ELR (cell line): ENCODE data around the gene NIFK.
"Not testable (repeated sequence)": the region's sequence is repeated elsewhere in the genome, so short reads cannot be mapped to it uniquely, and the experiment has no call there.

Experiments used
- DNase-seq: peaks from one replicate; pipeline ENCODE4 v3.0.0-alpha.2; 2015; ENCODE audit warnings: low read depth

Gene NIFK

DNA sequence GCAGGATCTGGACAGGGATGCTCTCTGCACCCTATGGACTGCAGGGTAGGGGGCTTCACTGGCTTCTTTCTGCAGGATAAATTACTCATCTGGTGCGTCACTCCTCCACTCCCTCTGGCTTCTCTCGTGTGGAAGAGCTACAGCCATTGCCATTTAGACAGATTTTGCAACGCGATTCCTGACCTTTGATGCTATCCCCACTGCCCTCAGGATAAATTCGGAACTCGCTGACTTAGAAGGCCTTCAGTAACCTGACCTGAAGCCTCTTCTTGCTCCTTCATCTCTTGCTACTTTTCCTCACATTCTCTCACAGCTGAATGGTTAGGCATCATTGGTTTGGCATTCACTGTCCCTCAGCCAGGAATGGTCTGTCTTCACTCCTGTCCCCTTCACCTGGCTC is 5.3 kb downstream of the NIFK start:
- no peak for DNase-seq

DNA sequence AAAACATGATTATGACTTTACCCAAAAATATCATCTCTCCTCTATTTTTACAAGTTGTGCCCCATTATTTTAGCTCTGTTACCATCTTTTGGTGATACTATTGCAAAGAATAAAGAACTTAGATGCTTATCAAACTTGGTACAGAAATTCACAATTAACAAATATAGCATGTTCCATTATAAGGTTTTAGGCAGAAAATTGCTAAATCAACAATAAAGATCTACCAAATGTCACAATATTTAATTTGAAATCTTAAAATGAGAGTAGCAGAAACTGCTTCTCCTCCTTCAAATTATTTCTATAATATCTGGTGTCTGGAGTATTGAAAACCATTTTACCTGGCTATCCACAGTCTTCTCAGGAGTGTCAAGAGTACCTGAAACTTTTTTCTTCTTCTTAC is 8.7 kb downstream of the NIFK start:
- no peak for DNase-seq

DNA sequence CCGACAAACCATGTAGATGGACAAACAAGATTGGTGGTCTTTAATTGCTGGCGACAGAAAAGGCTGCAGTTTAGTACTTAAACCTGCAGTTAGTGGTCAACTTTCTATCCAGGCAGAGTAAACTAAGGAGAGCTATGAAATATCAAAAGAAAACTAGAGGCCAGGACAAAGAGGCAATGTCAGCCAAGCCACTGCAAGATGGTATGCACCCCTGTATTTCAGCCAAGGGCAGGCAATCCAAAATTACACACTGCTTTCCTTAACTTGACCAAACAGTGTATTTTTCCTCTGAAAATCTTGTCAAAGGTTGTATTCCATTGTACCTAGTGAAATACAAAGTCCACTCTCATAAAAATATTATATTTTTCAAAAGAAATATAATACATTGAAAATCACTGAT is 9.3 kb downstream of the NIFK start:
- no peak for DNase-seq

DNA sequence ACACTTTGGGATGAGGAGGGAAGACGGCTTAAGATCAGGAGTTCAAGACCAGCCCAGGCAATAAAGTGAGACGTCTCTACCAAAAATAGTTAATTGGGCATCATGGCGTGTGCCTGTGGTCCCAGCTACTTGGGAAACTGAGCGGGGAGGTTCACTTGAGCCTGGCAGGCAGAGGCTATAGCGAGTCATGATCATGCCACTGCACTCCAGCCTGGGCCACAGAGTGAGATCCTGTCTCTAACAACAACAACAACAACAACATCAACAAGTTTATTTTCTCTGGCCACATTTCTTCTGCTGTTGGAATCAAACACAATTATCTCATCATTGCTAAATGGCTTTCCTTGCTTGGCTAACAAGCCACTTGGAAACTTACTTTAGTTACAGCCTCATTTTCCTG is 13.4 kb downstream of the NIFK start:
- DNase-seq = no peak

- DNase-seq = peak; percentile 85
These were observed 14.2 kb downstream of the NIFK start for GRCh38 chr2:121722479-121722878.

DNA sequence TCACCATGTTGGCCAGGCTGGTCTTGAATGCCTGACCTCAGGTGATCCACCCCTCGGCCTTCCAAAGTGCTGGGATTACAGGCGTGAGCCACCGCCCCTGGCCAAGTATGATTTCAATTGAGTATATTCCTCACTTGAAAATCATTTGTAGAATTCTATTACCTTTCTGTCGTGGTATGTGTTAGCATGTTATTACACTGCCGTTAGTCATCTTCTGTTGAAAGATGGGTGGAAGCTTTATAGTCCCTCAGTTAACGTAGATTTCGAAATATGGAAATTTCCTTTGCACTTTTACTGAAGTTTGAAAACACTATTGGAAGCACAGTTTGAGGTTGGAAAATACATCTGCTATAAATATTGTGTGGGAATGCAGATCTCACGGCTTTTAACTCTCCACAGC is 14.7 kb downstream of the NIFK start:
- peak; percentile 92 for DNase-seq

GRCh38 chr2:121717529-121717928 is 19.1 kb downstream of the NIFK start:
- DNase-seq = no peak

DNA sequence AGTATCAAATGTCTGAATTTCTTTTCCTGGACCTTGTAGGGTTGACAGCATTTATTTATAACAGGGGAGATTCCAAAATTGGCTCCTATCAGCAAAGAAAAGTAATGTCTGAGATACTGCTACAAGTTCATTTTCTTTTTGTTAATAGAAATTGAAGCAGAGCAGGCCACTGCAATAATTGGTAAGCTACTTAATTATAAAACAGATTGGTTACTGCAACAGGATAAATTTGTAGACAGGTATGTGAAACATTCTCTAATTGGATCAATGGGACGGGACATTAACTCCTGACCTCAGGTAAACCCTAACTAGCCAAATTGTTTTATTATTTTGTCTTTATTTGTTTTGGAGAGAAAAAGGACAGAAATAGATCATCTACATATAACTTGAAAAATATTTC is 20.5 kb downstream of the NIFK start:
- DNase-seq = no peak

- not testable (repeated sequence) for DNase-seq
These were observed 25.2 kb downstream of the NIFK start for GRCh38 chr2:121711481-121711880.

DNA sequence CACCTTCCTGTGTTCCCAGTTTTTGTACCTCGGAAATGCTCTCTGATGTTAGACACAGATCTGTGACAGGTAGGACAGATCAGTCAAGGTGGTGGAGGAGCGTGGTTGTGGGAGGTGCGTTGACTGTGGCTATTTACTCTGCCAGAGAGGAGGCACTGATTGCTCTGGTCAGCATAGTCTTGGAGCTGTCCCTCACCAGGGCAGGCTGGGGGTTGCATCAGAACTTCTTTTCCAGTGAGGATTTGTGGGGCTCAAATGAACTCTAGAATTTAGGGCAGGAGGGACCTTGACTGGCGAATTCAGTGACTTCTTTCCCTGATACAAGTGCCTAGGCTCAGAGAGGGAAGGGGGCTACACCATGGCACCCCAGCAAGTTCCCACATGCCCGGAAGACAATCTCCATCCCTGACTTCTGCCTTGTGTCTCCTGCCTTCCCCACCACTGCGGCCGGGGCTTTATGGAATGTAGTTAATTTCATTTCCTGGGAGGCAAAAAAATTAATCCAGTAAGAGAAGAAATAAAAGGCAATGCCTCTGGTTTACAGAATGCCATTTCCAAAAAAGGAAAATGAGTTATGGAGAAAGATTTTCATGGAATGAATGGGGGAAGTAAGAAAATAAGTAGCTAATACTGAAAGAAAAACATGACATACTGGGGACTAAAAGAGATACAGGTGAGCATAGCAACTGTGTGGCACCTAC is 26.1 kb downstream of the NIFK start:
- no peak for DNase-seq

- DNase-seq = no peak
These were observed 26.8 kb downstream of the NIFK start for GRCh38 chr2:121709776-121710469.

DNA sequence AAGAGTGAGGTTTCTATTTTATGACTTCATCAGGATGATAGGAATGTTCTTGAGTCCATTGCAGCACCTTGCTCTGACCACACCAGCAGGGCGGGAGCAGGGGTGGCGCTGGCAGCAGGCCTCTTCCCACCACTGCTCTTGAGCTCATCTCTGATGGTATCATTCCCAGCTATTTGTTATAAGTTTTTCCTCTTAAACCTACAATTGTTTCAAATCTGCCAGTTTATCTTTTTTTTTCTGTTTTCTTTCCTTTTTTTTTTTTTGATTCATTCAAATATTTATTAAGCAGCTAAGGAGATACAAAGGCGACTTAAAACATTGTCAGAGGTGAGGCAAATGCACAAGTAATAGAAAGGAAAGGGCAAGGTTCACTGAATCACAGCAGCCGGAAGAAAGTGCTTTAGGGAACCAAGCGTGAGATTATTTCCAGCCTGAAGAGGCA is 28.7 kb downstream of the NIFK start:
- DNase-seq = no peak

DNA sequence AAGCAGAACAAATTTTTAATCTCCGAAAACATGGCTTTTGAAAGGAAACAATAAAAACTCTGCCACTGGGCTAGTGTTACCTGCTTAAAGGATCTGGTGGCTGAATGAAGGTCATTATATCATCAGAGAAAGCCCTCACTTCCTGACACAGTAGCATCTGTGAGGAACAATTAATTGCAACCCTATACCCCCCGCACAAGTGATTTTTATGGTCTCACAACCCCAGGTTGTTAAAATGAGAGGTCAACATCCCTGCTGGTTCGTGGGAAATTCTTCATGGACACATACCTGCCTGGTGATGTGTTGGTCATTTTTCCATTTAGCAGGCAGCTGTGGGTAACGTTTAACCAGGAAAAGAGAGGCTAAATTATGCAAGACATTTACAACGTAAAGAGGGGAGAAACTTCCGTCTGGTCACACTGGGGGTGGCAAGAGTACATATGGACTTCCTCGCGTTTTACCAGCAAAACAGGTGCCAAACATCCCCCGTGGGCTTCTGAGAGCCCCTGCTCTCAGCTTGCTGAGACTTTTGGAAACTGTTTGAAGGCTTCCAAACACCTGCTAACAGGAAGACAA is 29.2 kb downstream of the NIFK start:
- no peak for DNase-seq

- DNase-seq = no peak
These were observed 30.7 kb downstream of the NIFK start for GRCh38 chr2:121705958-121706357.

- no peak for DNase-seq
These were observed 31.3 kb downstream of the NIFK start for GRCh38 chr2:121705390-121705789.

DNA sequence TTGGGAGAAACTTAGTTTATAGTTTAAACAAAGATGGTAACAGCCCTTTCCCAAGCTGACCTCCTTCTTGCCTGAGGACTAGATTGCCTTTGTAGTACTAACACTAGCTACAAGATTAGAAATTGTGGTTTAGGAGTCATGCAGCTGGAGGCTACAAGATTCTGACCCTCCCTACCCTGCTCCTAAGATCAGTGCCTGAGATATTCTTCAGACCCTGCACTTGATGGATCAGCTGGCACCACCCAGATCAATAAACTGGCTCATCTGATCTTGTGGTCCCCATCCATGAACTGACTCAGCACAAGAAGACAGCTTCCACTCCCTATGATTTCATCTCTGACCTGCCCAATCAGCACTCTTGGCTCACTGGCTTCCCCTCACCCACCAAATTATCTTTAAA is 34.9 kb downstream of the NIFK start:
- DNase-seq = peak; percentile 52

DNA sequence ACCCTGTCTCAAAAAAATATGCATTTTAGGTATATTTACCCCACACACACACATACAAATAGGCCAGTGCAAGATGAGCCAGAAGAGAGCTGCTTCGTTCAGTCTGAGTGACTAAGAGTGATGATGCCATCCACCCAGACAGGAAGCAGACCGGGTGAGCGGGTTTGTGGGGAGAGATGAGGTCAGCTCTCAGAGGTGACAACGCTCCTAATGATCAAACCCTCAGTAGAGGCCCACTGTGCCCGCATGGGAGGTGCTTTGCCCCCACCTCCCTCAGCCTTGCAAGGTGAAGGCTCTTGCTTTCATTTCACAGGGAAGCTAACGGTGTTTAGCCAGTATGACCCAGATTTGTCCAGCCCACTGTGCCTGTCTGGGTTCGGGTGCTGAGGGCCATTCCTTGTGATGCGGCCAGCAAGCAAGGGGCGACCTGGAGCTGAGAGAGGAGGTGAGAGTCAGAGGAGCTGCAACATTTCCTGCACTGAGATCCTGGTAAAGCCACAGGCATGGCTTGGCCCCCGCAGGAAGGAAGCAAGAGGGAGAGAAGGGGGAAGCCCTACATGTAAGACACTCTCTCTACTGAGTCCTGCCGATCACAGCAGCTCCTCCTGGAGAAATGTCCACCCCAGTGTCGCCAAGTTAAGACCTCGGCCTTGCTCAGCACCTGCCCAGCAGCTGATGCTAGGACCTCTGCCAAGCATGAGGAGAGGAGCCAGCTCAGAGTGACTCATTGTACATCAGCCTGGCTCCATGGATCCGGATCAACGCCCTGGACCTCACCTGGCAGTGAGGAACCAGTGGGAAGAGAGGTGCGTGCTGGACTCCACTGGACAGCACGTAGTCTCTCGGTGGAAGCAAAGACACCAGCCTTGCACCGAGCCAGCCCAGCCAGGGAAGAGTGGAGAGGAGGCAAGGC is 37.0 kb downstream of the NIFK start:
- DNase-seq = peak; percentile 92

DNA sequence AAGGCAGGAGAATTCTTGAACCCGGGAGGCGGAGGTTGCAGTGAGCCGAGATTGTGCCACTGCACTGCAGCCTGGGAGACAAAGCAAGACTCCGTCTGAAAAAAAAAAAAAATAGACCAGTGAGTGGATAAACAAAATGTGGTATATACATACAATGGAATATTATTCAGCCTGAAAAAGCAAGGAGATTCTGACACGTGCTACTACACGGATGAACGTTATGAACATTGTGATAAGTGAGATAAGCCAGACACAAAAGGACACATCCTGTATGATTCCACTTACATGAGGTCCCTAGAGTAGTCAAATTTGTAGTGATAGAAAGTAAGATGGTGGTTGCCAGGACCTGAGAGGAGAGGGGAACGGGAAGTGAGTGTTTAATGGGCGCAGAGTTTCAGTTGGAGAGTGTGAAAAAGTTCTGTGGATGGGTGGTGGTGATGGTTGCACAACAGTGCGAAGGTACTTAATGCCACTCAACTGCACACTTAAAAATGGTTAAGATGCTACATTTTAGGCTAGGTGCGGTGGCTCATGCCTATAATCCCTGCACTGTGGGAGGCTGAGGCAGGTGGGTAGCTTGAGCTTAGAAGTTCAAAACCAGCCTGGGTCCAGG is 38.3 kb downstream of the NIFK start:
- DNase-seq = no peak

DNA sequence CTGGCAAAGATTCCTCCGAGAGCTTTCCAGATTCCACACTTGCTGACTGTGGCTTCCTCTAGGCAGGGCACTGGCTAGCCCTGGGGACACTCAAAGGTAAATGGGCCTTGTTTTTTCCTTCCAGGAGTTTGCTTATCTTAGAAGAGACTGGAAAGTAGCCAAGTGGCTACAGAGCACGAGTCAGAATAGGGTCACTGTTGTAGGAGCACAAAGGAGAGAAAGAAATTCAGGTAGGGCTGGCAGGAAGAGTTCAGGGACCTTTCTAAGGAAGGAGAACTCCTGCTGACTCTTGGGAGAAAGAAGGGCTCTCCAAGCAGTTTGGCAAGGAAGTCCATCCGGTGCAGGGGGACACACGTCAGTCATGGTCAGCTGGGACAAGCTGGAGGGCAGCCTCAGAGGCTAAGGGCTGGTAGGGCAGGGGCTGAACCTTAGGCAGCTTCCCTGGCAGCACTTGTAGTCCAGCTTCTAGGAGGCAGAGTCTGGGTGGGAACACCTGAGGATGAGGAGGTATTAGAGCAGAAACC is 39.5 kb downstream of the NIFK start:
- DNase-seq = peak; percentile 15

- DNase-seq = no peak
These were observed 40.2 kb downstream of the NIFK start for GRCh38 chr2:121696410-121696930.

DNA sequence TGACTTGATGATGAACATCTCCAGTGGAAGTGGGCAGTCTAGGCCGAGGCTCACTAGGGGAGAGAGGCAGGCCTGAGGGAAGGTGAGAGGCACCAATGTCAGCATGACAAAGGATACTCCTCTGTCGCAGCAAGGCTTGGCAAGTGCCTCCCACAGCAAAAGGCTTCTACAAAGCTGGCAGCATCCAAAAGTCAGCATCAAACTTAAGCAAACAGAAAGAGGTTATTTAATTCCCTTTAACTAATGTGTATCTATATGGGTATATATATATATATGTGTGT is 41.6 kb downstream of the NIFK start:
- no peak for DNase-seq
